Neural crest cell (in vitro differentiated cells): ENCODE data around the gene SUSD4. TPM values are rescaled to one million over a fixed set of nuclear protein-coding genes. Genes with fewer than 3 reads are reported as not detected.
"Not testable (repeated sequence)": the region's sequence is repeated elsewhere in the genome, so short reads cannot be mapped to it uniquely, and the experiment has no call there.

Source experiments
- DNase-seq: peaks from one replicate; pipeline ENCODE4 v3.0.0; 2021; ENCODE audit warnings: low read depth, mixed read lengths, low spot score
- H3K27ac Mint-ChIP-seq: one replicate; pipeline ENCODE4 v1.8.0; 2021; ENCODE audit warnings: mild to moderate bottlenecking, mixed read lengths; ENCODE audit not compliant: unreplicated experiment
- H3K27me3 Mint-ChIP-seq: 2 replicates; pipeline ENCODE4 v1.8.0; 2021; ENCODE audit warnings: low read depth, mild to moderate bottlenecking, mixed read lengths
- H3K36me3 Mint-ChIP-seq: 2 replicates; pipeline ENCODE4 v1.8.0; 2021; ENCODE audit warnings: low read depth, mild to moderate bottlenecking, mixed read lengths
- H3K4me1 Mint-ChIP-seq: 2 replicates; pipeline ENCODE4 v1.8.0; 2021; ENCODE audit warnings: mixed read lengths
- H3K4me3 Mint-ChIP-seq: one replicate; pipeline ENCODE4 v1.8.0; 2021; ENCODE audit warnings: mild to moderate bottlenecking, mixed read lengths
- H3K9me3 Mint-ChIP-seq: 2 replicates; pipeline ENCODE4 v1.8.0; 2021; ENCODE audit warnings: mixed read lengths
- total RNA-seq: library from RNA; stranded (reverse); gene quantifications from 2 replicates; pipeline ENCODE4 v1.2.1, GENCODE V29; 2021
- TF ChIP-seq, protein P1 (sequence below): fragments of 200-600 bp; sonication (generic); conservative IDR thresholded peaks from 2 replicates; pipeline ENCODE4 v1.5.0; 2021; ENCODE audit warnings: antibody characterized with exemption, mild to moderate bottlenecking

SUSD4 gene
- total RNA-seq, 1 donor from 2014 or later = 0.56 TPM

GRCh38 chr1:223405507-223405906 is 41.5 kb upstream of the SUSD4 start:
- TF ChIP-seq, protein P1, sequence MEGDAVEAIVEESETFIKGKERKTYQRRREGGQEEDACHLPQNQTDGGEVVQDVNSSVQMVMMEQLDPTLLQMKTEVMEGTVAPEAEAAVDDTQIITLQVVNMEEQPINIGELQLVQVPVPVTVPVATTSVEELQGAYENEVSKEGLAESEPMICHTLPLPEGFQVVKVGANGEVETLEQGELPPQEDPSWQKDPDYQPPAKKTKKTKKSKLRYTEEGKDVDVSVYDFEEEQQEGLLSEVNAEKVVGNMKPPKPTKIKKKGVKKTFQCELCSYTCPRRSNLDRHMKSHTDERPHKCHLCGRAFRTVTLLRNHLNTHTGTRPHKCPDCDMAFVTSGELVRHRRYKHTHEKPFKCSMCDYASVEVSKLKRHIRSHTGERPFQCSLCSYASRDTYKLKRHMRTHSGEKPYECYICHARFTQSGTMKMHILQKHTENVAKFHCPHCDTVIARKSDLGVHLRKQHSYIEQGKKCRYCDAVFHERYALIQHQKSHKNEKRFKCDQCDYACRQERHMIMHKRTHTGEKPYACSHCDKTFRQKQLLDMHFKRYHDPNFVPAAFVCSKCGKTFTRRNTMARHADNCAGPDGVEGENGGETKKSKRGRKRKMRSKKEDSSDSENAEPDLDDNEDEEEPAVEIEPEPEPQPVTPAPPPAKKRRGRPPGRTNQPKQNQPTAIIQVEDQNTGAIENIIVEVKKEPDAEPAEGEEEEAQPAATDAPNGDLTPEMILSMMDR = no peak
- Mint-ChIP-seq H3K27ac (no peak overlapping the region), H3K9me3 (peaks cover 6% of the 10 kb centered on the region), H3K4me3 (no peak overlapping the region), H3K4me1 (peaks cover 4% of the 10 kb centered on the region), H3K27me3 (no peaks in the 10 kb centered on the region), H3K36me3 (peaks cover 3% of the 10 kb centered on the region)
- DNase-seq = no peak

DNA sequence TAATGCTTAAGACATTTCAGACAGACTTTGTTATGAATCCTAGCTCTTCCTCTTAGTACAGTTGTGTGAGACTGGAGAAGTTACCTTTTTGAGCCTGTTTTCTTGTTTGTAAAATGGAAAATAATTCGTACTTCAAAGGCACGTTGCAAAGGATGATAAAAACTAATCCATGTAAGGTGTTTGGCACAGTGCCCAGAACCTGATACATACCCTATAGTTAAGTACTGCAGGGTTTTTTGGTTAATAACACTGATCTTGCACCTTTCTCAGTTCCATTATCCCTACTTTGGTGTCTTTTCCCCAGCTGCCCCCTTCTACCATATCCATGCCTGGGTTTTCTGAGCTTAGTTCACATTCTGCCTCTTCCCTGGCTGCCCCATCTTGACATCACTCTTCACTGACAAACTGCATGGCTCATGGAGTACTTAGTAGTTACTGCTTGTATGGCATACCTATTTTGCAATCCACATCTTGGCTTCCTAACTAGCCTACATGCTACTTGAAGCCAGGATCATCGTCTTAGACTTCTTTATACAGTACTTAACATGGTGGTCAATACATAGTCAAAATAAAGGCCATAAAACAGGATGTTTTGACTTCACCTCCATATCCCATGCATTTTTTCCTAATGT is 39.3 kb upstream of the SUSD4 start:
- Mint-ChIP-seq H3K4me3 (no peak overlapping the region), H3K27me3 (no peaks in the 10 kb centered on the region), H3K36me3 (peaks cover 3% of the 10 kb centered on the region), H3K27ac (no peak overlapping the region), H3K4me1 (peaks cover 4% of the 10 kb centered on the region), H3K9me3 (peaks cover 6% of the 10 kb centered on the region)
- TF ChIP-seq, protein P1 = no peak
- no peak for DNase-seq

DNA sequence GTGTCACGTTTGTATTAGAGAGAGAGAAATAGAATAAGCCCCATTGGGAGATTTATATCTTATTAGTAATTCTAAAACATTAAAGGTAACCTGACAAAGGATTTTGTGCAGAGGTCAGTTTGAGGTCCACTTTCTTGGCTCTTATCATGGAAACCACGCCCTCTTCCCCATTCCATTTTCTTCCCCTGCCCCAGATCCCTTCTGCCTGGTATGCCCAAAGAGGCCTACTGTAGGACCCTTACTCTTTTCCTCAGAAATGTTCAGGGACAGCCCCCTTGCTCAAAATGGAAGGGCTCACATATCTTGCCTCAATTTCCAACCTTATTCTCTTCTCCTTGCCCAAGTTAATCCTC is 38.8 kb upstream of the SUSD4 start:
- no peaks in the 10 kb centered on the region for H3K27me3 Mint-ChIP-seq
- no peak overlapping the region for H3K27ac Mint-ChIP-seq
- peaks cover 6% of the 10 kb centered on the region for H3K9me3 Mint-ChIP-seq
- peaks cover 3% of the 10 kb centered on the region for H3K36me3 Mint-ChIP-seq
- H3K4me3 Mint-ChIP-seq = no peak overlapping the region
- TF ChIP-seq, protein P1 = no peak
- peaks cover 4% of the 10 kb centered on the region for H3K4me1 Mint-ChIP-seq
- DNase-seq = no peak

DNA sequence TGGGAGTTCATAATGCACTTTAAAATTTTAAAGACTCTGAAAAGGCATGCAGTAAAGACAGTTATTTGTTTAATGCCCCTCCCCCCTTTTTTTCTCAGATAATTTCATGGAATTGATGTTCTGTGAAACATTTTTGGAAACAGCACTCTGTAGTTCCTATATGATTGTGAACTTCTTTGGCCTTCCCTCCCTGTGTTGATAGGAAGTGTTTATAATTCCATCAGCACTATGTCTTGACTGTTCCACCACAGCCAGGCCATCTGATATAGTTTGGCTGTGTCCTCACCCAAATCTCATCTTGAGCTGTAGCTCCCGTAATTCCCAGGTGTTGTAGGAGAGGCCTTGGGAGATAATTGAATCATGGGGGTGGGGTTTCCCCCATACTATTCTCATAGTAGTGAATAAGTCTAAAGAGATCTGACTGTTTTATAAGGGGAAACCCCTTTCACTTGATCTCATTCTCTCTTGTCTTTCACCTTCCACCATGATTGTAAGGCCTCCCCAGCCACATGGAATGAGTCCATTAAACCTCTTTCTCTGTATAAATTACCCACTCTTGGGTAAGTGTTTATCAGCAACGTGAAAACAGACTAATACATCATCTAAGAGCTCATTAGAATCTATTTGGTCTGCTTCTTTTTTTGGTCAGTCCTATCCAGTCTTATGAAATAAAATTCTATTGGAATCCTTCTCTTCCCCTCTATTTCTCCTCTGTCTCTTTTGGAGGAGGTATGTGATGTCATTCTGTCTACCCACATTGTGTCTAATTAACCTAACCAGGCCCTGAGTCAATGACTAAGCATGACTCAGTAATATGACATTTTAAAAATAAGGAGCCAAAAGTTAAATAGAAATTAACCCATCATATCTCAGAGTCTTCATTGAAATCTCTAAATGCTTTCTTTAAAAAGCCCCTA is 38.2 kb upstream of the SUSD4 start:
- Mint-ChIP-seq H3K36me3 (peaks cover 3% of the 10 kb centered on the region), H3K4me1 (peaks cover 4% of the 10 kb centered on the region), H3K27me3 (no peaks in the 10 kb centered on the region), H3K9me3 (peaks cover 6% of the 10 kb centered on the region), H3K27ac (no peak overlapping the region), H3K4me3 (no peak overlapping the region)
- DNase-seq = no peak
- TF ChIP-seq, protein P1 = no peak

DNA sequence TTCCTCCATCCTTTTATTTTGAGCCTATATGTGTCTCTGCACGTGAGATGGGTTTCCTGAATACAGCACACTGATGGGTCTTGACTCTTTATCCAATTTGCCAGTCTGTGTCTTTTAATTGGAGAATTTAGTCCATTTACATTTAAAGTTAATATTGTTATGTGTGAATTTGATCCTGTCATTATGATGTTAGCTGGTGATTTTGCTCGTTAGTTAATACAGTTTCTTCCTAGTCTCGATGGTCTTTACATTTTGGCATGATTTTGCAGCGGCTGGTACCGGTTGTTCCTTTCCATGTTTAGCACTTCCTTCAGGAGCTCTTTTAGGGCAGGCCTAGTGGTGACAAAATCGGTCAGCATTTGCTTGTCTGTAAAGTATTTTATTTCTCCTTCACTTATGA is 35.4 kb upstream of the SUSD4 start:
- H3K4me3 Mint-ChIP-seq, H3K27me3 Mint-ChIP-seq, H3K9me3 Mint-ChIP-seq, DNase-seq, H3K4me1 Mint-ChIP-seq, H3K27ac Mint-ChIP-seq, H3K36me3 Mint-ChIP-seq: not testable (repeated sequence)

DNA sequence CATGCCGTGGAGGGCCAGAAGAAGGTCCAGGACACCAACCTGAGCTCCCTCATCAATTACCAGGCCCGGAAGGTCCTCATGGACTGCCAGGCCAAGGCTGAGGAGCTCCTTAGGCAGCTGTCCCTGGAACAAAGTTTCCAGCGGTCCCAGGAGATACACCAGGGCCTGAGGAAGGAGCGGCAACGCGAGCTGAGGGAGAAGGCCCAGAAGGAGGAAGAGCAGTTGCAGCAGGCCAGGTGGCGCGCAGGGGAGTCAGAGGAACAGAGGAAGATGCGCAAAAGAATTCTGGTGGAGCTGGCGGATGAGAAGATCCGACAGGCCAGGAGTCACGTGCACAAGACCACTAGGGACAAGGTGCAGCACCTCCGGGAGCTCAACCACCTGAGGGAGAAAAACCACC is 30.7 kb upstream of the SUSD4 start:
- peaks cover 8% of the 10 kb centered on the region for H3K27me3 Mint-ChIP-seq
- TF ChIP-seq, protein P1 = no peak
- no peaks in the 10 kb centered on the region for H3K4me1 Mint-ChIP-seq
- H3K36me3 Mint-ChIP-seq = no peaks in the 10 kb centered on the region
- DNase-seq = no peak
- no peak overlapping the region for H3K4me3 Mint-ChIP-seq
- no peak overlapping the region for H3K27ac Mint-ChIP-seq
- H3K9me3 Mint-ChIP-seq = no peaks in the 10 kb centered on the region
